SU-DHL-6 (cell line): ENCODE measurements around the gene PRPF6.

Experiments used
- H2AFZ ChIP-seq: fragments of 200-600 bp; sonication (generic); 2 replicates; pipeline ENCODE4 v1.6.1; 2014; ENCODE audit warnings: low read depth, mild to moderate bottlenecking, moderate library complexity, mixed read lengths, antibody characterized with exemption, low read length; ENCODE audit not compliant: severe bottlenecking
- H3F3A ChIP-seq: fragments of 200-600 bp; shearing (Covaris generic); 2 replicates; pipeline ENCODE4 v1.6.0; 2016; ENCODE audit warnings: antibody characterized with exemption, mild to moderate bottlenecking; ENCODE audit not compliant: insufficient read depth
- H3K27ac ChIP-seq: fragments of 200-600 bp; sonication (generic); 2 replicates; pipeline ENCODE4 v1.5.1; 2016; ENCODE audit warnings: low read depth, mild to moderate bottlenecking, low read length, moderate library complexity, mixed read lengths
- H3K27me3 ChIP-seq: fragments of 200-600 bp; sonication (generic), shearing (Covaris generic); 2 replicates; pipeline ENCODE4 v1.6.0; 2014; ENCODE audit warnings: mild to moderate bottlenecking, low read length
- H3K36me3 ChIP-seq: fragments of 200-600 bp; sonication (generic); 2 replicates; pipeline ENCODE4 v1.6.1; 2014; ENCODE audit warnings: mild to moderate bottlenecking, low read length, mixed read lengths
- H3K4me2 ChIP-seq: fragments of 300-600, 200-600 bp; shearing (Covaris generic), sonication (generic); 2 replicates; pipeline ENCODE4 v1.6.0; 2014; ENCODE audit warnings: low read length, low read depth, mild to moderate bottlenecking; ENCODE audit not compliant: poor library complexity, severe bottlenecking
- H3K4me3 ChIP-seq: fragments of 200-600 bp; sonication (generic); 2 replicates; pipeline ENCODE4 v1.5.1; 2014; ENCODE audit warnings: antibody characterized with exemption, low read length, mild to moderate bottlenecking, mixed read lengths; ENCODE audit not compliant: insufficient read depth, poor library complexity, severe bottlenecking
- H3K79me2 ChIP-seq: fragments of 200-600 bp; sonication (generic); 2 replicates; pipeline ENCODE4 v1.6.1; 2014; ENCODE audit warnings: mild to moderate bottlenecking, low read length, moderate library complexity; ENCODE audit not compliant: insufficient read depth
- H3K9ac ChIP-seq: fragments of 200-600 bp; sonication (generic); 2 replicates; pipeline ENCODE4 v1.7.0; 2014; ENCODE audit warnings: mild to moderate bottlenecking, low read length
- H3K9me2 ChIP-seq: fragments of 200-600 bp; sonication (generic); replicated peaks from 2 replicates; pipeline ENCODE4 v1.6.1; 2014; ENCODE audit warnings: low read length; ENCODE audit not compliant: insufficient read depth
- H3K9me3 ChIP-seq: fragments of 200-600 bp; sonication (generic); 2 replicates; pipeline ENCODE4 v1.6.1; 2014; ENCODE audit warnings: low read length, mixed read lengths; ENCODE audit not compliant: insufficient read depth
- H4K20me1 ChIP-seq: fragments of 200-600 bp; sonication (generic); 2 replicates; pipeline ENCODE4 v1.6.1; 2014; ENCODE audit warnings: low read depth, mild to moderate bottlenecking, antibody characterized with exemption, low read length, moderate library complexity, mixed read lengths
- EZH2phosphoT487 ChIP-seq: fragments of 200-600 bp; sonication (generic), shearing (Covaris generic); conservative IDR thresholded peaks from 2 replicates; pipeline ENCODE4 v1.6.1; 2018; ENCODE audit warnings: mild to moderate bottlenecking, antibody characterized with exemption, low read length, moderate library complexity, mixed read lengths
- TF ChIP-seq, protein P1 (sequence below): fragments of 200-600 bp; sonication (generic); IDR thresholded peaks from one replicate; pipeline ENCODE4 v1.5.1; 2017; ENCODE audit warnings: antibody characterized with exemption, mild to moderate bottlenecking, low read length, moderate library complexity; ENCODE audit not compliant: insufficient read depth, poor library complexity, severe bottlenecking

The PRPF6 gene

DNA sequence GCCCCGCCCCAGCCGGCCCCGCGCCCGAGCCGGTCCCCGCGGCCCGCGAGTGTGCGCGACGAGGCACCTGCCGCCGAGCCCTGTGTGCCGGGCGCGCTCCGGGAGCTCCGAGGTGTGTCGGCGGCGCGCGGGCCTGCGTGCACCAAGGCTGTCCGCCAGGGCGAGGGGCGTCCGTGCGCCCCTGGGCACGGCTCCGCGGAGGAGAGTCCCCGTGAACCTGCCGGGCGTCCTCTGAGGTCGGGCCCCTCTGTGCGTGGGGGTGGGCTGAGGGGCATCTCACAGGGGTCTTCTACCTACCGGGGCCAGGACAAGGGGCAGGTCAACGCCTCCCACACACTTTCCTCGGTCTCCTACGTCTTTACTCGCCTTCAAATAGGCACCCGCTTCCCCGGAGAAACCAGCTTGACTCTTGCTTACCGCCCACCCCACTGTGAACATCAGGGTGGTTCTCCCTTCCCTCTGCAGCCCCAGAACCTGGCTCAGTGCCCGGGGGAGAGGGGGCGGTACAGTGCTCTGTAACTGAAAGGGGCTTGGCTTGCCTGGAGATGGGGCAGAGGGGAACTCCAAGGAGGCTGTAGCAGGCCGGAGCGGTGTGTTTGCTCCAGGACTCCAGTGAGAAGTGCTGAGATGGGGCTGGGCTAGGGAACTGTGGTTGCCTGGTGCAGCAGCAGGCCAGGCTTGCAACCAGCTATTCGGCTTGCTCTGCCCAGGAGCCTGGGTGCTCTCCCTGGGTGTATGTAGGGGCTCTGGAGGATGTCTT is 1.2 kb upstream of the PRPF6 start, which contains the start of gene SAMD10:
TSS of gene SAMD10 (minus strand) at position 86 of the 760 bp plus-strand sequence. CDS start 175 bp downstream, outside the sequence.
- Histone ChIP-seq H3K4me3 (peak within 1 kb of the TSS; percentile 85), H3K79me2 (peaks cover 22% of the 10 kb centered on the region), H3K27ac (peak within 1 kb of the TSS; percentile 87), H3K36me3 (peaks cover 6% of the 10 kb centered on the region; the same call in 1 of the 2 replicates), H3K9ac (peak within 1 kb of the TSS; percentile 89), H3K27me3 (no peaks in the 10 kb centered on the region), H3K4me2 (peak within 1 kb of the TSS; percentile 70), H4K20me1 (no peaks in the 10 kb centered on the region), H3K9me2 (no peaks in the 10 kb centered on the region), H3F3A (peaks cover 19% of the 10 kb centered on the region), H3K9me3 (no peaks in the 10 kb centered on the region), H2AFZ (peak within 1 kb of the TSS; percentile 52)
- no peak for TF ChIP-seq EZH2phosphoT487
- TF ChIP-seq, protein P1, sequence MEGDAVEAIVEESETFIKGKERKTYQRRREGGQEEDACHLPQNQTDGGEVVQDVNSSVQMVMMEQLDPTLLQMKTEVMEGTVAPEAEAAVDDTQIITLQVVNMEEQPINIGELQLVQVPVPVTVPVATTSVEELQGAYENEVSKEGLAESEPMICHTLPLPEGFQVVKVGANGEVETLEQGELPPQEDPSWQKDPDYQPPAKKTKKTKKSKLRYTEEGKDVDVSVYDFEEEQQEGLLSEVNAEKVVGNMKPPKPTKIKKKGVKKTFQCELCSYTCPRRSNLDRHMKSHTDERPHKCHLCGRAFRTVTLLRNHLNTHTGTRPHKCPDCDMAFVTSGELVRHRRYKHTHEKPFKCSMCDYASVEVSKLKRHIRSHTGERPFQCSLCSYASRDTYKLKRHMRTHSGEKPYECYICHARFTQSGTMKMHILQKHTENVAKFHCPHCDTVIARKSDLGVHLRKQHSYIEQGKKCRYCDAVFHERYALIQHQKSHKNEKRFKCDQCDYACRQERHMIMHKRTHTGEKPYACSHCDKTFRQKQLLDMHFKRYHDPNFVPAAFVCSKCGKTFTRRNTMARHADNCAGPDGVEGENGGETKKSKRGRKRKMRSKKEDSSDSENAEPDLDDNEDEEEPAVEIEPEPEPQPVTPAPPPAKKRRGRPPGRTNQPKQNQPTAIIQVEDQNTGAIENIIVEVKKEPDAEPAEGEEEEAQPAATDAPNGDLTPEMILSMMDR: no peak

DNA sequence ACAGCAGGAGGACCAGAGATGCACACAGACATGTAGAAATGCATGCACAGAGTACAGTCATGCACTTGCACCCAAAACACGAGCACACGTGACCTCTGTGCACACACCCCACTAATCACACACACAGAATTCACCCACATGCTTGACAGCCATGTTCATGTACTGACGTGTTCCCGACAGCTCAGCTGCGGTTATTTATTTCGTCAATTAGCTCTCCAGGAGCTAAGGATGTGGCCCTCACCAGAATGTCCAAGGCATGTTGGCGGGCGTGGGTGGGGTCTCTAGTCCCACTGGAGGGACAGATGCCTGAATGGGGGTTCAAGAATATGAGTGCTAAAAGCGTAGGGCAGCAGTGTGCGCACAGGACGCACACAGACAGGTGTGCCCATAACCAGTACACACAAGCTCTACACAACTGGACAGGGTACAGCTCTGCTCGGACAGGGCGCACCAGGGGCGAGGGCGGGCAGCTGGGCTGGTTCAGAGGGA is 571 bp upstream of the PRPF6 start:
- H3K4me3 ChIP-seq: peak overlapping the region; percentile 85
- H3K9me3 ChIP-seq: no peaks in the 10 kb centered on the region
- peak overlapping the region; percentile 89 for H3K9ac ChIP-seq
- peaks cover 7% of the 10 kb centered on the region; the same call in 1 of the 2 replicates for H3K36me3 ChIP-seq
- H2AFZ ChIP-seq: peak overlapping the region; percentile 37
- no peaks in the 10 kb centered on the region for H3K27me3 ChIP-seq
- TF ChIP-seq, protein P1: no peak
- no peak for TF ChIP-seq EZH2phosphoT487
- H3K79me2 ChIP-seq: peaks cover 22% of the 10 kb centered on the region
- peaks cover 19% of the 10 kb centered on the region for H3F3A ChIP-seq
- H3K9me2 ChIP-seq: no peaks in the 10 kb centered on the region
- H4K20me1 ChIP-seq: no peaks in the 10 kb centered on the region
- peak overlapping the region; percentile 70 for H3K4me2 ChIP-seq
- H3K27ac ChIP-seq: peak overlapping the region; percentile 87

DNA sequence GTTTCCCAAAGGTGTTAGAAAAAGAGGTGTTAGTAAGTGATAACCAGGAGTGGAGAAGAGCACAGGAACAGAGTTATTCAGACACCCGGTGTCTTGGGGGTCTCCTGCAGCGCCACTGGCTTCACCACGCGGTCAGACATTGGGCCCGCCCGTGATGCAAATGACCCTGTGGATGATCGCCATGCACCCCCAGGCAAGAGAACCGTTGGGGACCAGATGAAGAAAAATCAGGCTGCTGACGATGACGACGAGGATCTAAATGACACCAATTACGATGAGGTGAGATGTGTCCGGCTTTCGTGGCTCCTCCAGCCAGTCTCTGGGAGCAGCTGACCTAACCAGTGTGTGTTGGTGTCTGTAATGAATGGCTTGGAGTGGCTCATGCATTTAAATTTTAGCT is 2.0 kb downstream of the PRPF6 start:
- Histone ChIP-seq H3K4me2 (no peak overlapping the region), H3K9ac (no peak overlapping the region)

More for the DNA sequence above, 2.0 kb downstream of the PRPF6 start:
- Histone ChIP-seq H3K27me3 (no peaks in the 10 kb centered on the region), H4K20me1 (no peaks in the 10 kb centered on the region), H3K27ac (no peak overlapping the region), H3K9me3 (no peaks in the 10 kb centered on the region), H3K9me2 (no peaks in the 10 kb centered on the region), H3K79me2 (peaks cover 22% of the 10 kb centered on the region), H2AFZ (no peak overlapping the region), H3K4me3 (no peak overlapping the region), H3K36me3 (peaks cover 7% of the 10 kb centered on the region; the same call in 1 of the 2 replicates), H3F3A (peaks cover 18% of the 10 kb centered on the region)
- TF ChIP-seq, protein P1: no peak
- TF ChIP-seq EZH2phosphoT487: no peak
